ENCODE data around the gene ZBTB20.
A peak's percentile ranks its signal among the peaks of the same experiment; 100 is the strongest.

Gene ZBTB20

GRCh38 chr3:115102046-115102445 lies 45.0 kb downstream of the ZBTB20 start:
- Histone ChIP-seq H3K4me3 (ENCODE audit: low read depth, low read length) (no peak overlapping the region), H3K27me3 (ENCODE audit: insufficient read depth, low read length) (no peaks in the 10 kb centered on the region), H3K27ac (ENCODE audit: low read depth, low read length) (no peak overlapping the region), H3K4me1 (ENCODE audit: control insufficient read depth, insufficient read depth, low read length, unreplicated experiment) (peaks cover 4% of the 10 kb centered on the region), H3K36me3 (ENCODE audit: insufficient read depth, low read length) (no peaks in the 10 kb centered on the region), H2AFZ (ENCODE audit: low read length, unreplicated experiment) (no peak overlapping the region), H3K79me2 (ENCODE audit: control insufficient read depth, insufficient read depth, low read length, unreplicated experiment) (no peaks in the 10 kb centered on the region)

GRCh38 chr3:115100806-115101205 lies 46.3 kb downstream of the ZBTB20 start:
- no peaks in the 10 kb centered on the region for H3K79me2 ChIP-seq (ENCODE audit: control insufficient read depth, insufficient read depth, low read length, unreplicated experiment)

GRCh38 chr3:115099986-115100571 lies 47.0 kb downstream of the ZBTB20 start:
- peak overlapping the region; percentile 34 for H3K27ac ChIP-seq (ENCODE audit: low read depth, low read length)
- peak overlapping the region; percentile 96 for H2AFZ ChIP-seq (ENCODE audit: low read length, unreplicated experiment)
- peak overlapping the region; percentile 75 for H3K4me3 ChIP-seq (ENCODE audit: low read depth, low read length)

More at GRCh38 chr3:115100806-115101205, 46.3 kb downstream of the ZBTB20 start:
- peaks cover 4% of the 10 kb centered on the region for H3K4me1 ChIP-seq (ENCODE audit: control insufficient read depth, insufficient read depth, low read length, unreplicated experiment)
- H3K4me3 ChIP-seq (ENCODE audit: low read depth, low read length): peak overlapping the region; percentile 75
- no peak overlapping the region for H3K27ac ChIP-seq (ENCODE audit: low read depth, low read length)
- no peaks in the 10 kb centered on the region for H3K27me3 ChIP-seq (ENCODE audit: insufficient read depth, low read length)
- no peak overlapping the region for H2AFZ ChIP-seq (ENCODE audit: low read length, unreplicated experiment)
- no peaks in the 10 kb centered on the region for H3K36me3 ChIP-seq (ENCODE audit: insufficient read depth, low read length)

GRCh38 chr3:115099134-115099985 lies 47.7 kb downstream of the ZBTB20 start:
- H3K4me1 ChIP-seq (ENCODE audit: control insufficient read depth, insufficient read depth, low read length, unreplicated experiment): peaks cover 4% of the 10 kb centered on the region
- peak overlapping the region; percentile 96 for H2AFZ ChIP-seq (ENCODE audit: low read length, unreplicated experiment)
- no peaks in the 10 kb centered on the region for H3K27me3 ChIP-seq (ENCODE audit: insufficient read depth, low read length)
- H3K36me3 ChIP-seq (ENCODE audit: insufficient read depth, low read length): no peaks in the 10 kb centered on the region
- no peaks in the 10 kb centered on the region for H3K79me2 ChIP-seq (ENCODE audit: control insufficient read depth, insufficient read depth, low read length, unreplicated experiment)
- H3K27ac ChIP-seq (ENCODE audit: low read depth, low read length): peak overlapping the region; percentile 34
- H3K4me3 ChIP-seq (ENCODE audit: low read depth, low read length): peak overlapping the region; percentile 75

More at GRCh38 chr3:115099986-115100571, 47.0 kb downstream of the ZBTB20 start:
- Histone ChIP-seq H3K36me3 (ENCODE audit: insufficient read depth, low read length) (no peaks in the 10 kb centered on the region), H3K79me2 (ENCODE audit: control insufficient read depth, insufficient read depth, low read length, unreplicated experiment) (no peaks in the 10 kb centered on the region), H3K4me1 (ENCODE audit: control insufficient read depth, insufficient read depth, low read length, unreplicated experiment) (peaks cover 4% of the 10 kb centered on the region), H3K27me3 (ENCODE audit: insufficient read depth, low read length) (no peaks in the 10 kb centered on the region)

GRCh38 chr3:115098354-115099073 lies 48.6 kb downstream of the ZBTB20 start:
- Histone ChIP-seq H3K36me3 (ENCODE audit: insufficient read depth, low read length) (no peaks in the 10 kb centered on the region), H2AFZ (ENCODE audit: low read length, unreplicated experiment) (peak overlapping the region; percentile 96), H3K27ac (ENCODE audit: low read depth, low read length) (no peak overlapping the region), H3K79me2 (ENCODE audit: control insufficient read depth, insufficient read depth, low read length, unreplicated experiment) (no peaks in the 10 kb centered on the region), H3K27me3 (ENCODE audit: insufficient read depth, low read length) (no peaks in the 10 kb centered on the region), H3K4me3 (ENCODE audit: low read depth, low read length) (peak overlapping the region; percentile 75), H3K4me1 (ENCODE audit: control insufficient read depth, insufficient read depth, low read length, unreplicated experiment) (peaks cover 4% of the 10 kb centered on the region)

- H3K4me3 ChIP-seq (ENCODE audit: low read depth, low read length): no peak overlapping the region
- H2AFZ ChIP-seq (ENCODE audit: low read length, unreplicated experiment): no peak overlapping the region
- no peaks in the 10 kb centered on the region for H3K27me3 ChIP-seq (ENCODE audit: insufficient read depth, low read length)
- H3K4me1 ChIP-seq (ENCODE audit: control insufficient read depth, insufficient read depth, low read length, unreplicated experiment): peaks cover 4% of the 10 kb centered on the region
- H3K79me2 ChIP-seq (ENCODE audit: control insufficient read depth, insufficient read depth, low read length, unreplicated experiment): no peaks in the 10 kb centered on the region
- no peaks in the 10 kb centered on the region for H3K36me3 ChIP-seq (ENCODE audit: insufficient read depth, low read length)
- no peak overlapping the region for H3K27ac ChIP-seq (ENCODE audit: low read depth, low read length)
Measured at GRCh38 chr3:115095236-115095635, 51.9 kb downstream of the ZBTB20 start.

- Histone ChIP-seq H2AFZ (ENCODE audit: low read length, unreplicated experiment) (no peak overlapping the region), H3K79me2 (ENCODE audit: control insufficient read depth, insufficient read depth, low read length, unreplicated experiment) (no peaks in the 10 kb centered on the region), H3K4me1 (ENCODE audit: control insufficient read depth, insufficient read depth, low read length, unreplicated experiment) (no peaks in the 10 kb centered on the region), H3K4me3 (ENCODE audit: low read depth, low read length) (no peak overlapping the region), H3K36me3 (ENCODE audit: insufficient read depth, low read length) (no peaks in the 10 kb centered on the region), H3K27me3 (ENCODE audit: insufficient read depth, low read length) (no peaks in the 10 kb centered on the region), H3K27ac (ENCODE audit: low read depth, low read length) (no peak overlapping the region)
Measured at GRCh38 chr3:115092220-115092791, 54.8 kb downstream of the ZBTB20 start.

- no peak overlapping the region for H3K27ac ChIP-seq (ENCODE audit: low read depth, low read length)
- no peaks in the 10 kb centered on the region for H3K36me3 ChIP-seq (ENCODE audit: insufficient read depth, low read length)
- H3K79me2 ChIP-seq (ENCODE audit: control insufficient read depth, insufficient read depth, low read length, unreplicated experiment): no peaks in the 10 kb centered on the region
- no peaks in the 10 kb centered on the region for H3K27me3 ChIP-seq (ENCODE audit: insufficient read depth, low read length)
- H2AFZ ChIP-seq (ENCODE audit: low read length, unreplicated experiment): no peak overlapping the region
- no peak overlapping the region for H3K4me3 ChIP-seq (ENCODE audit: low read depth, low read length)
- H3K4me1 ChIP-seq (ENCODE audit: control insufficient read depth, insufficient read depth, low read length, unreplicated experiment): no peaks in the 10 kb centered on the region
Measured at GRCh38 chr3:115090712-115091111, 56.4 kb downstream of the ZBTB20 start.

GRCh38 chr3:115089481-115089880 lies 57.6 kb downstream of the ZBTB20 start:
- Histone ChIP-seq H2AFZ (ENCODE audit: low read length, unreplicated experiment) (no peak overlapping the region), H3K27me3 (ENCODE audit: insufficient read depth, low read length) (no peaks in the 10 kb centered on the region), H3K27ac (ENCODE audit: low read depth, low read length) (no peak overlapping the region), H3K36me3 (ENCODE audit: insufficient read depth, low read length) (no peaks in the 10 kb centered on the region), H3K4me3 (ENCODE audit: low read depth, low read length) (no peak overlapping the region), H3K4me1 (ENCODE audit: control insufficient read depth, insufficient read depth, low read length, unreplicated experiment) (no peaks in the 10 kb centered on the region), H3K79me2 (ENCODE audit: control insufficient read depth, insufficient read depth, low read length, unreplicated experiment) (no peaks in the 10 kb centered on the region)

- Histone ChIP-seq H2AFZ (ENCODE audit: low read length, unreplicated experiment) (no peak overlapping the region), H3K79me2 (ENCODE audit: control insufficient read depth, insufficient read depth, low read length, unreplicated experiment) (no peaks in the 10 kb centered on the region), H3K27me3 (ENCODE audit: insufficient read depth, low read length) (no peaks in the 10 kb centered on the region), H3K4me3 (ENCODE audit: low read depth, low read length) (no peak overlapping the region), H3K27ac (ENCODE audit: low read depth, low read length) (no peak overlapping the region), H3K4me1 (ENCODE audit: control insufficient read depth, insufficient read depth, low read length, unreplicated experiment) (no peaks in the 10 kb centered on the region), H3K36me3 (ENCODE audit: insufficient read depth, low read length) (no peaks in the 10 kb centered on the region)
Measured at GRCh38 chr3:115087512-115087911, 59.6 kb downstream of the ZBTB20 start.

Data from ACC112 (cell line).